Mucosa of rectum (tissue), 2 donors: Measurements from ENCODE around the gene CRAT.

Source experiments
- H3K27ac ChIP-seq, 2 donors: one replicate each; pipeline ENCODE4 v1.7.0; 2013; ENCODE audit warnings: inconsistent platforms in 2 of 2, low read depth in 2 of 2, low read length in 2 of 2
- H3K27me3 ChIP-seq, 2 donors: one replicate each; pipeline ENCODE4 v1.7.0; 2013; ENCODE audit warnings: low read length in 2 of 2; ENCODE audit not compliant: control insufficient read depth in 2 of 2, insufficient read depth in 2 of 2
- H3K36me3 ChIP-seq, 2 donors: one replicate each; pipeline ENCODE4 v1.7.0; 2013; ENCODE audit warnings: low read length in 2 of 2; ENCODE audit not compliant: control insufficient read depth in 2 of 2, insufficient read depth in 2 of 2
- H3K4me1 ChIP-seq, 2 donors: one replicate each; pipeline ENCODE4 v1.7.0; 2013; ENCODE audit warnings: low read length in 2 of 2, mild to moderate bottlenecking in 1 of 2; ENCODE audit not compliant: control insufficient read depth in 2 of 2, insufficient read depth in 2 of 2
- H3K4me3 ChIP-seq, 2 donors: one replicate each; pipeline ENCODE4 v1.7.0; 2013; ENCODE audit warnings: low read length in 2 of 2
- H3K9ac ChIP-seq, 2 donors: one replicate each; pipeline ENCODE4 v1.7.0; 2013; ENCODE audit warnings: low read length in 2 of 2, low read depth in 1 of 2, mild to moderate bottlenecking in 1 of 2
- H3K9me3 ChIP-seq, 2 donors: one replicate each; pipeline ENCODE4 v1.7.0; 2013; ENCODE audit warnings: low read length in 2 of 2; ENCODE audit not compliant: control insufficient read depth in 2 of 2
- donor health status: healthy.
- donor health status: Normal muscosa, but diverticular disease.

CRAT gene

GRCh38 chr9:129110740-129111527 is at the start of gene CRAT, which contains the start of gene PTPA:
Gene CRAT (minus strand): TSS chr9:129110793. CDS start chr9:129110509, 284 bp downstream.
Gene PTPA (plus strand): TSS chr9:129111415. CDS start chr9:129111601, 186 bp downstream.
- Histone ChIP-seq H3K36me3 (peaks cover 4 to 6% of the 10 kb centered on the region in 2 donors), H3K9ac (peak within 1 kb of the TSS; percentile 82 to 94), H3K27ac (peak within 1 kb of the TSS; percentile 97 to 100), H3K4me1 (peaks cover 21 to 29% of the 10 kb centered on the region in 2 donors), H3K9me3 (no peaks in the 10 kb centered on the region), H3K4me3 (peak within 1 kb of the TSS; percentile 78 to 98), H3K27me3 (no peaks in the 10 kb centered on the region)

- no peak overlapping the region for H3K9ac ChIP-seq
- H3K27me3 ChIP-seq = no peaks in the 10 kb centered on the region
- H3K4me3 ChIP-seq = no peak overlapping the region
- no peaks in the 10 kb centered on the region for H3K4me1 ChIP-seq
- H3K9me3 ChIP-seq = no peaks in the 10 kb centered on the region
- H3K36me3 ChIP-seq = peaks cover 3 to 13% of the 10 kb centered on the region in 2 donors
- H3K27ac ChIP-seq = no peak overlapping the region
These were observed 45.6 kb upstream of the CRAT start for GRCh38 chr9:129156163-129156562.

DNA sequence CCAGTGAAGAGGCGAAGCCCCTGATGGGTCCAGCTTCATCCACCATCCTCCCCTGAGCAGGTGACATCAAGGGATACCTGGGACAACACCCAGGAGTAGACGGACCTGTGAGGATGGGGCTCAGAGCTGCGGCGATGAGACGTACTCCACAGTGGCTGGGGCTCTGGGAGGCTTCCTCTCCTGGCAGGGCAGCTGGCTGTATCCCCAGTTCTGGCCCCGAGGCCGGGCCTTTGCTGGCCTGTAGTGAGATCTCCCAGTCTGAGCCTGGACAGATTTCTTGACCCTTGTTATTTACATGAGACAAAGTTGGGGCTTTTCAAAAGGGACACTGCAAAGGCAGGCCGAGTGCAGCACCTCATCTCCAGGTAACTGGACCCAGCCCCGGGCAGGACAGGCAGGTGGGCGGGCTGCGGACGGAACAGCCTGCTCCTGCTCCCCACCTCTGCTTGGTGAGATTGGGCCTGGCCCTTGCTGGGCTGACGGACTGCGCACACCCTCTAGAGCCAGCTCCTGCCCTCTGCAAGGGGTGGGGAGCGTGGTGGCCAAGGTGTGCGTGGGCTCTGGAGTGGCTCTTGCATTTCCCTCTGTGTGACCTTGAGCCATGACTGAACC is 44.4 kb upstream of the CRAT start:
- Histone ChIP-seq H3K27me3 (no peaks in the 10 kb centered on the region), H3K36me3 (peaks cover 3 to 13% of the 10 kb centered on the region in 2 donors), H3K27ac (no peak overlapping the region)

DNA sequence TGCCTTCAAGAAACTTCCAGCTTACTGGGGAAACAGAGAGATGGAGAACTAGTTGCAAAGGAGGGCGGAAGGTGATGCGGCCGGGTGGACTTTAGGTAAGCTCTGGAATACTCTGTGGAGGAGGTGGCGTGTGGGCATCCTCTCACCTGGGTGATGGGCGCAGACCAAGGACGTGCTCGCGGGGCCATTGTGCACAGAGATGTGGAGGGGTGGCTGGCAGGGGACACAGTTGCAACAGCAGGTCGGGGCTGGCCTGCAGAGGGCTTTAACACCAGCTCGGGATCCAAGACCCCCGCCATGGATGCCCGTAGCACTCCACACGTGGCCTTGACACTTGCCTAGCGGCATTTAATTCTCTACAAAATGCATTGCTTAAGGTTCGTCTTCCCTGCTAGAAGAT is 40.9 kb upstream of the CRAT start:
- Histone ChIP-seq H3K27ac (no peak overlapping the region), H3K27me3 (no peaks in the 10 kb centered on the region), H3K36me3 (peaks cover 8 to 16% of the 10 kb centered on the region in 2 donors), H3K9me3 (no peaks in the 10 kb centered on the region), H3K9ac (no peak overlapping the region), H3K4me3 (no peak overlapping the region), H3K4me1 (no peaks in the 10 kb centered on the region)

More for the DNA sequence above, 44.4 kb upstream of the CRAT start:
- no peak overlapping the region for H3K4me3 ChIP-seq
- no peaks in the 10 kb centered on the region for H3K9me3 ChIP-seq
- no peaks in the 10 kb centered on the region for H3K4me1 ChIP-seq
- no peak overlapping the region for H3K9ac ChIP-seq

DNA sequence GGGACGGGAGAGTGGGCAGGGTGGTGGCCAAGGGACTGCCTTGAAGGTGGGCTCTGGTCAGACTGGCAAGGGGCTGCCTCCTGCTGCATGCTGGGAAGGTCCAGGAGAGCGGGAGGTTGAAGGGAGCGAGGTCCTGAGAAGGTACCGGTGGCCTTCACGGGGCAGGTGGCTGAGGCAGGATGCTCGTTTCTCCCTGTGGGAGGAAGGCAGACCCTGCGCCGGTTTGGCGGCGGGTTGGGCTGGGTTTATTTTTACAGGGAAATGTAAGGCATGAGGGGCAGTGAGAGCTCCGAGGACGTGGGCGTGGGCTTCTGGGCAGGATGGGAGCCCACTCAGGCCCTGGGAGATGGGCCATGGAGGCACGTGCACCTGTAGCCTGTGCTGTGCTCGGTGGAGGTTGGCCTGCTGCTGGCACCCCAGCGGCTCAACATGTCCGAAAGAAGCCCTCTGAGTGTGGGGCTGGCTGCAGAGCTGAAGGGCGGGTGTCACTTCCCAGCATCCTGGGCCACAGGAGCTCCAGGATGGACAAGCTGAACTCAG is 40.1 kb upstream of the CRAT start:
- Histone ChIP-seq H3K27ac (no peak overlapping the region), H3K4me1 (peaks cover 3 to 5% of the 10 kb centered on the region in 2 donors), H3K36me3 (peaks cover 8 to 16% of the 10 kb centered on the region in 2 donors), H3K9me3 (no peaks in the 10 kb centered on the region), H3K4me3 (no peak overlapping the region), H3K9ac (no peak overlapping the region), H3K27me3 (no peaks in the 10 kb centered on the region)

DNA sequence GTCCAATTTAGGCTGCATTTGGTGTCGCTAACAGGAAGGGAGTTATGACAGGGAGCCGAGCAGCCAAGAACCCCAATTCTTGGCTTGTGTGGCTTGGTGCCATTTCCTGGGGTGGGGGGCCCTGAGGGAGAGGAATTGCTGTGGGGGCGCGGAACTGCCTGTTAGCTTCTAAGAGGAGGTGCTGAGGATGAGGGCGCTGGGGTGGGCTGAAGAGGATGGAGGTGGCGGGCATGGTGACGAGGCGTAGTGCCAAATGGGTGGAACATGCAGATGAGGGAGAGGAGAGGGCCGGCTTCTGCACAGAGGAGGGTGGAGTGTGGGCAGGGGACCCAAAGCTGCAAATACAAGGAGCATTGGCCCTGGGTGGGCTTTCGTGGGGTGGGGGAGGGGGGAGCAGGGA is 39.5 kb upstream of the CRAT start:
- Histone ChIP-seq H3K9me3 (no peaks in the 10 kb centered on the region), H3K36me3 (peaks cover 6 to 16% of the 10 kb centered on the region in 2 donors), H3K9ac (no peak overlapping the region), H3K4me1 (peaks cover 6 to 11% of the 10 kb centered on the region in 2 donors), H3K4me3 (no peak overlapping the region), H3K27ac (no peak overlapping the region), H3K27me3 (no peaks in the 10 kb centered on the region)

DNA sequence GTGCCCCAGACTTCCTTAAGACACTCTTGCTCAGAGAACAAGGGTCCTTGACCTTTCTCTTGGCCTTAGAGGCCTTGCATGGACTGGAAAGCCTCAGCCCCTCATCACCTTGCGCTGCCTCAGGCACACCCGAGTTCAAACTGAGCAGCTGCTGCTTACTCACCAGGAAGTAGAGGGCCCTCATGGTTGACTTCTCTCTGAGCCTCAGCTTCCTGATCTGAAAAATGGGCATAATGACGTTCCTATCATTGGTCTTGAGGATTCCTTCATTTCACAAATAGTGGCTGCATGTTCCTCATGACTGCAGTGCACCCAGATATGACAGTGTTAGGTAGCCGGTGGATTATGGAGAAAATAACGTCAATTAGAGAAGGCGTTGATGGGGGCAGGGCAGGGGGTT is 38.8 kb upstream of the CRAT start:
- no peaks in the 10 kb centered on the region for H3K27me3 ChIP-seq
- no peak overlapping the region for H3K9ac ChIP-seq
- no peaks in the 10 kb centered on the region for H3K9me3 ChIP-seq
- H3K27ac ChIP-seq = no peak overlapping the region
- H3K4me3 ChIP-seq = no peak overlapping the region
- H3K36me3 ChIP-seq = peaks cover 6 to 9% of the 10 kb centered on the region in 2 donors
- peaks cover 6 to 12% of the 10 kb centered on the region in 2 donors for H3K4me1 ChIP-seq

- Histone ChIP-seq H3K27ac (no peak overlapping the region), H3K9me3 (no peaks in the 10 kb centered on the region), H3K36me3 (peaks cover 6 to 15% of the 10 kb centered on the region in 2 donors), H3K4me1 (peaks cover 6 to 16% of the 10 kb centered on the region in 2 donors), H3K27me3 (no peaks in the 10 kb centered on the region), H3K4me3 (no peak overlapping the region), H3K9ac (no peak overlapping the region)
These were observed 38.0 kb upstream of the CRAT start for GRCh38 chr9:129148463-129149204.

GRCh38 chr9:129146441-129146941 is 35.9 kb upstream of the CRAT start:
- Histone ChIP-seq H3K36me3 (peaks cover 6 to 14% of the 10 kb centered on the region in 2 donors), H3K9ac (peak overlapping the region; percentile 6 to 38), H3K27me3 (no peaks in the 10 kb centered on the region), H3K4me1 (peaks cover 24 to 35% of the 10 kb centered on the region in 2 donors), H3K4me3 (no peak overlapping the region), H3K9me3 (no peaks in the 10 kb centered on the region), H3K27ac (peak overlapping the region; percentile 60 to 74)
